Mammary epithelial cell (primary cell): ENCODE measurements around the gene CACNA2D1.

Experiments
- CTCF ChIP-seq, 2 donors: IDR thresholded peaks in 1 of 2; conservative IDR thresholded peaks in 1 of 2; 2 replicates each; pipeline ENCODE4 v1.5.1; 2011 to 2012; ENCODE audit warnings: inconsistent platforms in 2 of 2, low read length in 2 of 2, mild to moderate bottlenecking in 2 of 2, control low read depth in 1 of 2, low read depth in 1 of 2; ENCODE audit not compliant: insufficient read depth in 1 of 2; ENCODE audit errors: extremely low read depth in 1 of 2
- EZH2 ChIP-seq: IDR thresholded peaks from 2 replicates; pipeline ENCODE4 v1.6.1; 2012; ENCODE audit warnings: low read length, inconsistent platforms, borderline replicate concordance

- no peak for TF ChIP-seq CTCF (conservative IDR thresholded peaks at IDR 0.05 in 1 of 2, IDR thresholded peaks at IDR 0.05 in 1 of 2; ENCODE audit: extremely low read depth in 1 of 2, insufficient read depth in 1 of 2, low read depth in 1 of 2, low read length in 2 of 2)
- no peak for TF ChIP-seq EZH2
These were observed 321.3 kb downstream of the CACNA2D1 start for GRCh38 chr7:82122275-82122674.
